Fibroblast of the conjunctiva (primary cell): ENCODE measurements around the gene MTF2.
"Not testable (repeated sequence)": the region's sequence is repeated elsewhere in the genome, so short reads cannot be mapped to it uniquely, and the experiment has no call there.

ENCODE experiments used
- DNase-seq: peaks from one replicate; pipeline ENCODE4 v3.0.0-alpha.2; 2010; ENCODE audit warnings: low read depth

The MTF2 gene

GRCh38 chr1:93143136-93143535 lies 64.1 kb downstream of the MTF2 start:
- DNase-seq, result no peak

- no peak for DNase-seq
These were observed 64.7 kb downstream of the MTF2 start for GRCh38 chr1:93143769-93144168.

DNA sequence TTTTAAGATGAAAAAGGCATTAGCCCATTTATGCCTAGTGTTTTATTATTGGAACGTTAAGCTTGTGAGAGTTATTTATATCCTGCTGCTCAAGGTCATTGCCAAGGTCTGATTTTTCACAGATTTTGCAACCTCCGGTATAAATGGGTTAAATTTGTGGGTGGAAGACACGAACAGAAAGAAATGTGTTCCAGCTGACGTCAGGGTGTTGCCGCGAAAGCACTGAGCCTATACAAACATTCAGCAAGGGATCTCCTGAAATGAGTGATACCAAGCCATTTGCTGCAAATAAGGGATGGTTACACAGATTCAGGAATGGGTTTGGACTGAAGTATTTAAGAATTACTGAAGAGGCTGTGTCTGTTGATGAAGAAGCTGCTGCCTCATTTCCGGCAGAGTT lies 68.9 kb downstream of the MTF2 start:
- peak; percentile 21 for DNase-seq

DNA sequence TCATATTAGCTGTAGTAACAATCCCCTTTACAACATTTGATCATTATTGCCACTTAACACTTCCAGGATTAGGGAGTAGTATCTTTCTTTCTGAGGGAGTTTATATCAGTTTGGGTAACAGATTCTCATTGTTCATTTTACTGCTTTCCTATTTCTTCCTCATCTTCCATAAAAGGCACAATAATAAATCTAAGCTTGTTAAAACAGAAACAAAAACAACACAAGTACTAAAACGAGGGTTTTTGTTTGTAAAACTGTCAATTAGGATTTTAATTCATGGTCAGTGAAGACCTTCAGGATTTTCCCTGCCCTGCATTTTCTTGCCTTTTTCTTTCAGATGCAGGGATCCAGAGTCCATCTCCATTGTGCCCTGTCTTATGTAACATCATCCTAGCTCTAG lies 71.6 kb downstream of the MTF2 start:
- no peak for DNase-seq

GRCh38 chr1:93151474-93151873 lies 72.4 kb downstream of the MTF2 start:
- DNase-seq, result no peak

- DNase-seq, result no peak
These were observed 73.8 kb downstream of the MTF2 start for GRCh38 chr1:93152835-93153234.

DNA sequence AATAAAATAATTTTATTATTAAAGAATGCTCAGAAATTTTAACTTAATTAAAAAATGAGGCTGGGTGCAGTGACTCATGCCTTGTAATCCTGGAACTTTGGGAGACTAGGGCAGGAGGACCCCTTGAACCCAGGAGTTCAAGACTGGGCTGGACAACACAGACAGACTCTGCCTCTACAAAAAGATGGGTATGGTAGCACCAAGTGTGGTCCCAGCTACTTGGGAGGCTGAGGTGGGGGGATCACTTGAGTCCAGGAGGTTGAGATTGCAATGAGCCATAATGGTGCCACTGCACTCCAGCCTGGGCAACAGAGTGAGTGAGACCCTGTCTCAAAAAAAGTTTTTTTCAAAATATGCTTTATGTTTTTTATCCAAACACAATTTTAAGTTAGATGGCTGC lies 75.8 kb downstream of the MTF2 start:
- DNase-seq, result no peak

- no peak for DNase-seq
These were observed 76.3 kb downstream of the MTF2 start for GRCh38 chr1:93155335-93155734.

DNA sequence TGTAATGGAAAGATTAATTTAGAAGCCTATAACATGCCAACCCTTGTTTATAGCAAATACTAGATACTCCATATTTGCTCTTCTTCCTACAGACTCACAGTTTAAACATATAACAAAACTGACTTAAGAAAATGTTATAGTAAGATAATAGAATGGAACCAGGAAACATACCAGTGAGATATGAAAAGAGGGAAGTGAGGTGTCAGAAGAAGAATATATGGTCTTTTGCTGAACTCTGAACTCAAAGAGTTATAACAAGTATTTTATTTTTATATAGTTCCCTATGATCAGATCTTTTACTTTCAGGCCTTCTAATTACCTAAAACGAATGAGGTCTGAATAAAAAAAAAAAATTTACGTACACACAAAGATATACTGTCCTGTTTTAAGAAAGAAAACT lies 80.3 kb downstream of the MTF2 start:
- DNase-seq, result no peak

DNA sequence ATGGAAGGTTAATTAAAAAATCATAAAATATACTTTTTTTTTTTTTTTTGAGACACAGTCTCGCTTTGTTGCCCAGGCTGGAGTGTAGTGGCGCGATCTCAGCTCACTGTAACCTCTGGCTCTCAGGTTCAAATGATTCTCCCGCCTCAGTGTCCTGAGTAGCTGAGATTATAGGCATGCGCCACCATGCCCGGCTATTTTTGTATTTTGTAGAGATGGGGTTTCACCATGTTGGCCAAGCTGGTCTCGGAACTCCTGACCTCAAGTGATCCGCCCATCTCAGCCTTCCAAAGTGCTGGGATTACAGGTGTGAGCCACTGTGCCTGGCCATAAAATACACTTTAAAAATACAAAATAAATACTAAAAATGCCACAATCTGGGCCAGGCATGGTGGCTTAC lies 84.2 kb downstream of the MTF2 start:
- not testable (repeated sequence) for DNase-seq

GRCh38 chr1:93164816-93165215 lies 85.7 kb downstream of the MTF2 start:
- DNase-seq, result no peak

GRCh38 chr1:93165895-93166294 lies 86.8 kb downstream of the MTF2 start:
- not testable (repeated sequence) for DNase-seq

DNA sequence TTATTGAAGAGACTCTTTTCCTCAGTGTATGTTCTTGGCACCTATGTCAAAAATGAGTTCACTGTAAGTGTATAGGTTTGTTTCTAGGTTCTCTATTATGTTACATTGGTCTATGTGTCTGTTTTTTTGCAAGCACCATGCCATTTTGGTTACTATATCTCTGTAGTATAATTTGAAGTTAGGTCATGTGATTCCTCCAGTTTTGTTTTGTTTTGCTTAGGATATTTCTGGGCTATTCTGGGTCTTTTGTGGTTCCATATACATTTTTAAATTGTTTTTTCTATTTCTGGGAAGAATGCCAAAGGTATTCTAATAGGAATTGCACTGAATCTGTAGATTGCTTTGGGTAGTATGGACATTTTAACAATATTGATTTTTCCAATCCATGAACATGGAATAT lies 87.9 kb downstream of the MTF2 start:
- no peak for DNase-seq

DNA sequence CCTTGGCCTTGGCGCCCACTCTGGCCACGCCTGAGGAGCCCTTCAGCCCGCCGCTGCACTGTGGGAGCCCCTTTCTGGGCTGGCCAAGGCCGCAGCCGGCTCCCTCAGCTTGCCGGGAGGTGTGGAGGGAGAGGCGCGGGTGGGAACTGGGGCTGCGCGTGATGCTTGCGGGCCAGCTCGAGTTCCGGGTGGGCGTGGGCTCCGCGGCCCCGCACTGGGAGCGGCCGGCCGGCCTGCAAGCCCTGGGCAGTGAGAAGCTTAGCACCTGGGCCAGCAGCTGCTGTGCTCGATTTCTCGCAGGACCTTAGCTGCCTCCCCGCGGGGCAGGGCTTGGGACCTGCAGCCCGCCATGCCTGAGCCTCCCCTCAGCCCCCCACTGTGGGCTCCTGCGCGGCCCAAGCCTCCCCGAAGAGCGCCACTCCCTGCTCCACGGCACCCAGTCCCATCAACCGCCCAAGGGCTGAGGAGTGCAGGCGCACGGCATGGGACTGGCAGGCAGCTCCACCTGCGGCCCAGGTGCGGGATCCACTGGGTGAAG lies 91.1 kb downstream of the MTF2 start:
- DNase-seq, result not testable (repeated sequence)

DNA sequence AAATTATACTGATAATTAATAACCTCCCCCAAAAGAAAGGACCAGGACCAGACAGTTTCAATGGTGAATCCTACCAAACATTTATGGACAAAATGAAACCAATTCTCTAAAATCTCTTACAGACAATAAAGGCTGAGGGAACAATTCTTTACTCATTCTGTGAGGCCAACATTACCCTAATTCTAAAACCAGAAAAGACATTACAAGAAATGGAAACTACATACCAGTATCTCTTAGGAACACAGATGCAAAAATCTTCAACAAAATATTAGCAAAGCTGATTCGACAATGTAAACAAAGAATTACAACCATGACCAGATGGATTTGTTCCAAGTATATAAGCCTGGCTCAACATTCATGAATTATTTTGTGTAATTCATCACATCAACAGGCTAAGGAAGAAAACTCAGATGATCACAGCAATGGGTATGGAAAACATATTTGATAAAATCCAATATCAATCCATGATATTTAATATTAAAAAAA lies 92.5 kb downstream of the MTF2 start:
- no peak for DNase-seq

DNA sequence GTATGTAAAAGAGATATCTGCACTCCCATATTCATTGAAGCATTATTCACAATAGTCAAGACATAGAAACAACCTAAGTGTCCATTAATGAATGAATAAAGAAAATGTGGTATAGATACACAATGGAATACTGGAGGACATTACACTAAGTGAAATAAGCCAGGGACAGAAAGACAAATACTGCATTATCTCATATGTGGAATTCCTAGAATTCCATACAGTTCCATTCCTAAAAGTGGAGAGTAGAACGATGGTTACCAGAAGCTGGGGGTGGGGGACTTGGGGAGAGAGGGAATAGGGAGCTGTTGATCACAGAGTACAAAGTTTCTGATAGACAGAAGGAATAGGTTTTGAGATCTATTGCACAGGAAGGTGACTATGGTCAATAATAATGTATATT lies 93.7 kb downstream of the MTF2 start:
- no peak for DNase-seq

GRCh38 chr1:93174638-93175037 lies 95.6 kb downstream of the MTF2 start:
- not testable (repeated sequence) for DNase-seq

- no peak for DNase-seq
These were observed 98.9 kb downstream of the MTF2 start for GRCh38 chr1:93177991-93178390.

- DNase-seq, result no peak
These were observed 99.3 kb downstream of the MTF2 start for GRCh38 chr1:93178418-93178817.

DNA sequence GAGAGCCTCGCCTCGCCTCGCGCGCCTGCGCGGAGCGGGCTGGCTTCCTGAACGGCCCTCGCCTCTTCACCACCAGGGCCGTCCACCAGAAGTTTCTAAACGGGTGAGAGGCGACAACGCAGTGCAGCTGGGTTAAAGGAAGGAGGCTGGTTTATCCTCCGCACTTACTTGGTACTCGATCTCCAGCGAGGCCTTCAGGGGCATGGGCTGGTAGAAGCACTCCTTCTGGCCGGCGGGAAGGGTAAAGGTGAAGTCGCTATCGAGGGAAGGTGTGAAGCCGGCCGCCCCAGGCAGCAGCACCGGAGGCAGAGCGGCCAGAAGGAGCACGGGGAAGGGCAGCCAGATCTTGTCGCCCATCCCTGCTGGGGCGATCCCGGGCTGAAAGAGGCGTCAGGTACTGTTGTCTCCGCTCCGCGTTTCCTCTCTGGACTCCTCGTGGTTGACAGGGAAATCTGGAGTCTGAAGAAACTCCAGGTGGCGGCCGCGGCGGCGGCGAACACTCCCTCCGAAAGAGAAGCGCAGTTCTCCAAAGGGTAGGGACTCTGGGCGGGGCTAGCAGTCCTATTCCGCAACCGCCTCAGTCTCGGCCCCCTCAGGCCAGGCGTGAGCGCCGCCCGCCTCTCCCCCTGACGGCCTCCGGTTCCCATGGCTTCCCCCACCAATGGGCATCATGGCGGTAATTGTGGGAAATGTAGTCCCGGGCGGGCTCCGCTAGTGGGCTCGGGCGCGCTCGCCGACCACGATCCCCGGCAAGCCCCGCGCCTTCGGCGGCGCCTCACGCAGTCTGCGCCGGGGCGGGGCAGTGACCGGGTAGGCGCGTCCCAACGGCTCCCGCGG lies 101.0 kb downstream of the MTF2 start, which contains the start of gene TMED5:
Gene TMED5 (minus strand): TSS at position 528 of the 837 bp plus-strand sequence. CDS start 171 bp downstream, at position 357.
- peak; percentile 97 for DNase-seq

- no peak for DNase-seq
These were observed 101.9 kb downstream of the MTF2 start, which contains the start of gene CCDC18 for GRCh38 chr1:93180723-93181613. CCDC18 (plus strand) TSS chr1:93180724; CDS start chr1:93183362, 2,638 bp downstream.

- no peak for DNase-seq
These were observed 107.6 kb downstream of the MTF2 start for GRCh38 chr1:93186667-93187066.
